Measurements from ENCODE around the gene CCNL2. TPM values are rescaled to one million over a fixed set of nuclear protein-coding genes. Genes with fewer than 3 reads are reported as not detected.

CCNL2 gene
- total and polyA plus RNA-seq, 2 of the 13 experiments (the other 11 are each of a cell fraction or from before 2014, with no cell fraction given): 105 to 340 TPM

DNA sequence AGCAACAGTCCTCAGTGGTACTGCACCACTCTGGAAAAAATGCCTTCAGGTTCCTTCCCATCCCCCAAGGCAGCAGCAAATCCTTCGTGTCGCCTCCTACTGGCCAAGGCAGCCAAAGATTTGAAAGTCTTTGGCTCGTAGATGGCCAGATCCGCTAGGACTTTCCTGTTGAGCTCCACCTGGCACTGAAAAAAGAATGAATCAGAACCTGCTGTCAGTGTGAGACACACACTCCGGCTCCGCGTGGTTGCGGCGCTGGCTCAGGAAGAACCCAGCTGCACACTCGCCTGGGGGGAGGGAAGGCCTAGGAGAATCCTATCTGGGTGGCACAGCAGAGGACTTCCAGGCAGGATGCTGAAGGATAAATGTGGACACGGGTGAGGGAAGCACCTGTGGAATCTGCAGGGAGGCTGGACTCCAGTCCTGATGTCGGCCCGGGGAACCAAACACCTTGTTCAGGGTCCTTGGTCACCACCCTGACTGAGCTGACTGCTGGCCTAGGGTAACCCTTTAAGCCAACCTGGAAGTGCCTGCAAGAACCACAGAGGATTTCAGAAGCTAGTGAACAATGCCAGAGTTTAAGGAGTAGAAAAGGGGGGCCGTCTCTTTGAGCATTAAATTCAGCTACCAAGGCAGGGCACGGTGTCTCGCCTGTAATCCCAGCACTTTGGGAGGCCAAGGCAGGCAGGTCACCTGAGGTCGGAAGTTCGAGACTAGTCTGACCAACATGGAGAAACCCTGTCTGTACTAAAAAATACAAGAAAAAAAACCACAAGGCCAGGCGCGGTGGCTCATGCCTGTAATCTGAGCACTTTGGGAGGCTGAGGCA lies 3.2 kb upstream of the CCNL2 start (continued):
- TF ChIP-seq, protein P1, sequence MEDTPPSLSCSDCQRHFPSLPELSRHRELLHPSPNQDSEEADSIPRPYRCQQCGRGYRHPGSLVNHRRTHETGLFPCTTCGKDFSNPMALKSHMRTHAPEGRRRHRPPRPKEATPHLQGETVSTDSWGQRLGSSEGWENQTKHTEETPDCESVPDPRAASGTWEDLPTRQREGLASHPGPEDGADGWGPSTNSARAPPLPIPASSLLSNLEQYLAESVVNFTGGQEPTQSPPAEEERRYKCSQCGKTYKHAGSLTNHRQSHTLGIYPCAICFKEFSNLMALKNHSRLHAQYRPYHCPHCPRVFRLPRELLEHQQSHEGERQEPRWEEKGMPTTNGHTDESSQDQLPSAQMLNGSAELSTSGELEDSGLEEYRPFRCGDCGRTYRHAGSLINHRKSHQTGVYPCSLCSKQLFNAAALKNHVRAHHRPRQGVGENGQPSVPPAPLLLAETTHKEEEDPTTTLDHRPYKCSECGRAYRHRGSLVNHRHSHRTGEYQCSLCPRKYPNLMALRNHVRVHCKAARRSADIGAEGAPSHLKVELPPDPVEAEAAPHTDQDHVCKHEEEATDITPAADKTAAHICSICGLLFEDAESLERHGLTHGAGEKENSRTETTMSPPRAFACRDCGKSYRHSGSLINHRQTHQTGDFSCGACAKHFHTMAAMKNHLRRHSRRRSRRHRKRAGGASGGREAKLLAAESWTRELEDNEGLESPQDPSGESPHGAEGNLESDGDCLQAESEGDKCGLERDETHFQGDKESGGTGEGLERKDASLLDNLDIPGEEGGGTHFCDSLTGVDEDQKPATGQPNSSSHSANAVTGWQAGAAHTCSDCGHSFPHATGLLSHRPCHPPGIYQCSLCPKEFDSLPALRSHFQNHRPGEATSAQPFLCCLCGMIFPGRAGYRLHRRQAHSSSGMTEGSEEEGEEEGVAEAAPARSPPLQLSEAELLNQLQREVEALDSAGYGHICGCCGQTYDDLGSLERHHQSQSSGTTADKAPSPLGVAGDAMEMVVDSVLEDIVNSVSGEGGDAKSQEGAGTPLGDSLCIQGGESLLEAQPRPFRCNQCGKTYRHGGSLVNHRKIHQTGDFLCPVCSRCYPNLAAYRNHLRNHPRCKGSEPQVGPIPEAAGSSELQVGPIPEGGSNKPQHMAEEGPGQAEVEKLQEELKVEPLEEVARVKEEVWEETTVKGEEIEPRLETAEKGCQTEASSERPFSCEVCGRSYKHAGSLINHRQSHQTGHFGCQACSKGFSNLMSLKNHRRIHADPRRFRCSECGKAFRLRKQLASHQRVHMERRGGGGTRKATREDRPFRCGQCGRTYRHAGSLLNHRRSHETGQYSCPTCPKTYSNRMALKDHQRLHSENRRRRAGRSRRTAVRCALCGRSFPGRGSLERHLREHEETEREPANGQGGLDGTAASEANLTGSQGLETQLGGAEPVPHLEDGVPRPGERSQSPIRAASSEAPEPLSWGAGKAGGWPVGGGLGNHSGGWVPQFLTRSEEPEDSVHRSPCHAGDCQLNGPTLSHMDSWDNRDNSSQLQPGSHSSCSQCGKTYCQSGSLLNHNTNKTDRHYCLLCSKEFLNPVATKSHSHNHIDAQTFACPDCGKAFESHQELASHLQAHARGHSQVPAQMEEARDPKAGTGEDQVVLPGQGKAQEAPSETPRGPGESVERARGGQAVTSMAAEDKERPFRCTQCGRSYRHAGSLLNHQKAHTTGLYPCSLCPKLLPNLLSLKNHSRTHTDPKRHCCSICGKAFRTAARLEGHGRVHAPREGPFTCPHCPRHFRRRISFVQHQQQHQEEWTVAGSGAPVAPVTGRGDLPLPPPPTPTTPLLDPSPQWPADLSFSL (CRISPR knock-in tag; IDR thresholded peaks at IDR 0.05): no peak
- TF ChIP-seq ZNF776 (CRISPR knock-in tag; IDR thresholded peaks at IDR 0.05) (0 out of 2 replicates have a peak, but pooled peaks have one; percentile 24), TAF15 (IDR thresholded peaks at IDR 0.05; ENCODE audit: low read depth, low read length, poor library complexity, severe bottlenecking) (no peak), HIVEP1 (CRISPR knock-in tag; IDR thresholded peaks at IDR 0.05) (peak; percentile 46; the same call in 1 of the 2 replicates), ARNT2 (CRISPR knock-in tag; IDR thresholded peaks at IDR 0.05; ENCODE audit: low read depth) (0 out of 2 replicates have a peak, but pooled peaks have one; percentile 21), PRMT3 (CRISPR knock-in tag; IDR thresholded peaks at IDR 0.05; ENCODE audit: borderline replicate concordance, low read depth) (no peak), AGO2 (optimal IDR thresholded peaks at IDR 0.05; ENCODE audit: low read depth, low read length) (peak; percentile 43)
- TF ChIP-seq, protein P2, sequence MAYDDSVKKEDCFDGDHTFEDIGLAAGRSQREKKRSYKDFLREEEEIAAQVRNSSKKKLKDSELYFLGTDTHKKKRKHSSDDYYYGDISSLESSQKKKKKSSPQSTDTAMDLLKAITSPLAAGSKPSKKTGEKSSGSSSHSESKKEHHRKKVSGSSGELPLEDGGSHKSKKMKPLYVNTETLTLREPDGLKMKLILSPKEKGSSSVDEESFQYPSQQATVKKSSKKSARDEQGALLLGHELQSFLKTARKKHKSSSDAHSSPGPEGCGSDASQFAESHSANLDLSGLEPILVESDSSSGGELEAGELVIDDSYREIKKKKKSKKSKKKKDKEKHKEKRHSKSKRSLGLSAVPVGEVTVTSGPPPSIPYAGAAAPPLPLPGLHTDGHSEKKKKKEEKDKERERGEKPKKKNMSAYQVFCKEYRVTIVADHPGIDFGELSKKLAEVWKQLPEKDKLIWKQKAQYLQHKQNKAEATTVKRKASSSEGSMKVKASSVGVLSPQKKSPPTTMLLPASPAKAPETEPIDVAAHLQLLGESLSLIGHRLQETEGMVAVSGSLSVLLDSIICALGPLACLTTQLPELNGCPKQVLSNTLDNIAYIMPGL (CRISPR knock-in tag; IDR thresholded peaks at IDR 0.05; ENCODE audit: borderline replicate concordance in 1 of 2, low read depth in 1 of 2): no peak
- TF ChIP-seq, protein P3, sequence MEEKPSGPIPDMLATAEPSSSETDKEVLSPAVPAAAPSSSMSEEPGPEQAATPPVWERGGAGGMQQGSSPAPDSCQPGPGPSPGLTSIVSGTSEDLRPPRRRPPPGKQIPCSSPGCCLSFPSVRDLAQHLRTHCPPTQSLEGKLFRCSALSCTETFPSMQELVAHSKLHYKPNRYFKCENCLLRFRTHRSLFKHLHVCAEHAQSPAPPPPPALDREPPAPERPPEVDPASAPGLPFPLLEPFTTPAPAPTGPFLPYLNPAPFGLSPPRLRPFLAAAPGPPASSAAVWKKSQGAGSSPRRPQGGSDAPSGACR (CRISPR knock-in tag; IDR thresholded peaks at IDR 0.05): no peak
